Transverse colon (tissue), 4 donors: ENCODE data around the gene YAP1. TPM values are rescaled to one million over a fixed set of nuclear protein-coding genes. Genes with fewer than 3 reads are reported as not detected.

Source experiments
- DNase-seq: peaks from one replicate; pipeline ENCODE4 v3.0.0-alpha.2; 2019
- H3K27ac ChIP-seq, 4 donors: fragments of 200-600 bp; sonication (generic); 2 replicates each; pipeline ENCODE4 v1.5.1; 2016 to 2018; ENCODE audit warnings: inconsistent platforms in 4 of 4
- H3K27me3 ChIP-seq: fragments of 200-600 bp; sonication (generic); 2 replicates; pipeline ENCODE4 v1.5.1; 2017; ENCODE audit warnings: inconsistent platforms
- H3K36me3 ChIP-seq, 4 donors: fragments of 200-600 bp; sonication (generic); 2 replicates each; pipeline ENCODE4 v1.5.1; 2017 to 2019; ENCODE audit warnings: inconsistent platforms in 4 of 4
- H3K4me1 ChIP-seq, 4 donors: fragments of 200-600 bp; sonication (generic); 2 replicates each; pipeline ENCODE4 v1.5.1; 2017 to 2020; ENCODE audit warnings: inconsistent platforms in 4 of 4
- H3K4me3 ChIP-seq, 4 donors: fragments of 200-600 bp; sonication (generic); 1 replicate in 1 of 4; 2 replicates in 3 of 4; pipeline versions ENCODE4 v1.5.1 to v1.6.1; 2017 to 2019; ENCODE audit warnings: inconsistent platforms in 4 of 4
- H3K9me3 ChIP-seq, 2 donors: fragments of 200-600 bp; sonication (generic); 2 replicates each; pipeline ENCODE4 v1.5.1; 2017 to 2019; ENCODE audit warnings: inconsistent platforms in 2 of 2
- EP300 ChIP-seq: sonication (generic); formaldehyde crosslinking; IDR thresholded peaks from one replicate; pipeline ENCODE4 v1.6.1; 2017; ENCODE audit warnings: antibody characterized with exemption, low read depth
- POLR2A ChIP-seq: fragments of 450-650 bp; IDR thresholded peaks from one replicate; pipeline ENCODE4 v1.6.1; 2016; ENCODE audit warnings: antibody characterized with exemption, mild to moderate bottlenecking, moderate library complexity
- POLR2AphosphoS5 ChIP-seq, 3 donors: sonication (generic); formaldehyde crosslinking; IDR thresholded peaks; one replicate each; pipeline ENCODE4 v1.6.1; 2016; ENCODE audit warnings: antibody characterized with exemption in 3 of 3
- WGBS, 2 donors: methylation state at CpG; one replicate each; pipeline ENCODE4 v1.1.5; 2018; ENCODE audit warnings: low coverage in 1 of 2; 5-methylcytosine and 5-hydroxymethylcytosine counted together
- in situ Hi-C, 4 donors: fragments of 200-750 bp; cut with MboI; loops; one replicate each; pipeline versions ENCODE4 v1.15.0 to v1.15.1; 2017; ENCODE audit warnings: low sequenced_read_pairs in 3 of 4, low pct_ligation_motif_present in 1 of 4, low pct_unique_long_range_greater_than_20kb in 1 of 4
- intact Hi-C: fragments of 100-400 bp; cut with DNase I; formaldehyde crosslinking; loops from one replicate; pipeline ENCODE4 v1.15.1; 2023; ENCODE audit warnings: low total_unique reads
- total RNA-seq, 4 donors: library from RNA; depleted of rRNA; stranded (reverse); fragments of >200 nt; gene quantifications; one replicate each; pipeline ENCODE4 v1.1.0, GENCODE V29; 2016
- TF ChIP-seq, protein P1 (sequence below), 5 experiments: fragments of 200-600 bp in 3 of 5; fragments of 450-650 bp in 2 of 5; sonication (generic) in 3 of 5; IDR thresholded peaks; 1 replicate in 2 of 5; 2 replicates in 3 of 5; pipeline ENCODE4 v1.5.1; 2016 to 2017; ENCODE audit warnings: antibody characterized with exemption in 5 of 5, inconsistent platforms in 3 of 5, mild to moderate bottlenecking in 2 of 5, moderate library complexity in 1 of 5

YAP1 gene
- total RNA-seq, 4 donors from 2014 or later, result 90.5 to 163 (median 105) TPM

- in situ Hi-C loops, result no loop called here
- Histone ChIP-seq H3K27me3 (no peaks in the 10 kb centered on the region), H3K9me3 (no peaks in the 10 kb centered on the region), H3K36me3 (peaks cover 0 to 5% (median 2%) of the 10 kb centered on the region in 4 donors), H3K4me3 (no peak overlapping the region), H3K27ac (peak overlapping the region; percentile 53 to 73 (median 62)), H3K4me1 (peaks cover 0 to 16% (median 7%) of the 10 kb centered on the region in 4 donors)
- WGBS, 2 donors, result 38 to 54% methylated on average over 4 of the region's 4 CpGs
- DNase-seq, result no peak
- intact Hi-C loops, result no loop called here
- TF ChIP-seq POLR2A (no peak), POLR2AphosphoS5 (IDR thresholded peaks at IDR 0.05) (peak in 2 of 3 donors; percentile 17 to 49), EP300 (no peak)
Measured at GRCh38 chr11:102177974-102178631, 67.9 kb downstream of the YAP1 start.

- H3K4me3 ChIP-seq, result no peak overlapping the region
- in situ Hi-C loops (no loop called here), intact Hi-C loops (no loop called here)
- peak overlapping the region in 2 of 4 donors; percentile 53 to 73 for H3K27ac ChIP-seq
- H3K36me3 ChIP-seq, result peaks cover 0 to 5% (median 2%) of the 10 kb centered on the region in 4 donors
- no peak for DNase-seq
- no peaks in the 10 kb centered on the region for H3K27me3 ChIP-seq
- no peaks in the 10 kb centered on the region for H3K9me3 ChIP-seq
- 87 to 92% methylated on average over 4 of the region's 4 CpGs for WGBS, 2 donors
- peaks cover 0 to 16% (median 7%) of the 10 kb centered on the region in 4 donors for H3K4me1 ChIP-seq
- TF ChIP-seq POLR2AphosphoS5 (IDR thresholded peaks at IDR 0.05) (no peak), POLR2A (no peak), EP300 (no peak)
- TF ChIP-seq, protein P1, sequence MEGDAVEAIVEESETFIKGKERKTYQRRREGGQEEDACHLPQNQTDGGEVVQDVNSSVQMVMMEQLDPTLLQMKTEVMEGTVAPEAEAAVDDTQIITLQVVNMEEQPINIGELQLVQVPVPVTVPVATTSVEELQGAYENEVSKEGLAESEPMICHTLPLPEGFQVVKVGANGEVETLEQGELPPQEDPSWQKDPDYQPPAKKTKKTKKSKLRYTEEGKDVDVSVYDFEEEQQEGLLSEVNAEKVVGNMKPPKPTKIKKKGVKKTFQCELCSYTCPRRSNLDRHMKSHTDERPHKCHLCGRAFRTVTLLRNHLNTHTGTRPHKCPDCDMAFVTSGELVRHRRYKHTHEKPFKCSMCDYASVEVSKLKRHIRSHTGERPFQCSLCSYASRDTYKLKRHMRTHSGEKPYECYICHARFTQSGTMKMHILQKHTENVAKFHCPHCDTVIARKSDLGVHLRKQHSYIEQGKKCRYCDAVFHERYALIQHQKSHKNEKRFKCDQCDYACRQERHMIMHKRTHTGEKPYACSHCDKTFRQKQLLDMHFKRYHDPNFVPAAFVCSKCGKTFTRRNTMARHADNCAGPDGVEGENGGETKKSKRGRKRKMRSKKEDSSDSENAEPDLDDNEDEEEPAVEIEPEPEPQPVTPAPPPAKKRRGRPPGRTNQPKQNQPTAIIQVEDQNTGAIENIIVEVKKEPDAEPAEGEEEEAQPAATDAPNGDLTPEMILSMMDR (IDR thresholded peaks at IDR 0.05), result no peak
Measured at GRCh38 chr11:102179371-102179770, 69.1 kb downstream of the YAP1 start.

GRCh38 chr11:102184269-102184987 is 74.2 kb downstream of the YAP1 start:
- no peak for DNase-seq
- H3K9me3 ChIP-seq, result no peaks in the 10 kb centered on the region
- intact Hi-C loops (no loop called here), in situ Hi-C loops (no loop called here)
- no peaks in the 10 kb centered on the region for H3K27me3 ChIP-seq
- H3K4me1 ChIP-seq, result peaks cover 0 to 27% (median 1%) of the 10 kb centered on the region in 4 donors
- 66 to 100% methylated on average over 1 to 3 of the region's 3 CpGs for WGBS, 2 donors
- H3K27ac ChIP-seq, result no peak overlapping the region
- no peak overlapping the region for H3K4me3 ChIP-seq
- TF ChIP-seq EP300, result no peak
- no peak for TF ChIP-seq POLR2A
- TF ChIP-seq POLR2AphosphoS5 (IDR thresholded peaks at IDR 0.05), result no peak
- TF ChIP-seq, protein P1 (IDR thresholded peaks at IDR 0.05), result no peak
- peaks cover 0 to 3% (median 0%) of the 10 kb centered on the region in 4 donors for H3K36me3 ChIP-seq

DNA sequence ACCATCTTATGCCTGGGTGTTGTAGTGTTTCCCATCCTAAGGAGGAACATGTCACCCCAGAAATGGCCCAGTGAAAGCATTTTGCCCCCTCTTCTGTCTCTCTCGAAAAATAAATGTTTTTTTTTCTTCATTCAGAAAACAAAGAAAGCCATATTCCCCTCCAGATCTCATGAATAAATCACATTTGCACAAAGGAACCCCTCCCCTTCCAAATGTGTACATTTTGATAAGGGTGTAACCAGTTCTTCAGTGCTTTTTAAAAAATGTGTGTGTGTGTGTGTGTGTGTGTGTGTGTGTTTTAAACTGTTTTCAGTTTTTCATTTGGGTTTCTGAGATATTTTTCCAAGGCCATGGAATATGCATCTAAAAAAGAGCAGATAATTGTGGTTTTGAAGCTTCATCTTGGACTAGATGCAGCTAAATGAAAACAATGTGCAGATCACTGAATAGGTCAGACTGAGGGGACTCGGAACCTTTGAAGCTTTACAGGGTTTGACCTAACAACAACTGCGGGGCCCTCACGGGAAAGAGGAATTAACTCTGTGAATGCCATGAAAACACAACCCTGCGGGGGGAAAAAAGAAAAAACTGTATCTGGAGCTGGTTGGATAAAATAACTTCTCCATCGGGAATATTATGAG is 76.4 kb downstream of the YAP1 start:
- in situ Hi-C loops, result no loop called here
- TF ChIP-seq EP300 (no peak), POLR2A (no peak), POLR2AphosphoS5 (IDR thresholded peaks at IDR 0.05) (no peak)
- TF ChIP-seq, protein P1 (IDR thresholded peaks at IDR 0.05), result no peak
- H3K4me3 ChIP-seq, result no peak overlapping the region
- DNase-seq, result no peak
- 37 to 49% methylated on average over 4 to 6 of the region's 6 CpGs for WGBS, 2 donors
- H3K36me3 ChIP-seq, result no peaks in the 10 kb centered on the region
- intact Hi-C loops, result no loop called here
- no peaks in the 10 kb centered on the region for H3K27me3 ChIP-seq
- peak overlapping the region in 1 of 4 donors; percentile 12 for H3K27ac ChIP-seq
- no peaks in the 10 kb centered on the region for H3K9me3 ChIP-seq
- H3K4me1 ChIP-seq, result peaks cover 0 to 27% (median 0%) of the 10 kb centered on the region in 4 donors
